GM19468 (cell line): ENCODE results near the gene GPR155.
"Not testable (repeated sequence)": the region's sequence is repeated elsewhere in the genome, so short reads cannot be mapped to it uniquely, and the experiment has no call there.

ENCODE experiments used
- ATAC-seq: cut with Tn5 transposase; IDR thresholded peaks from one replicate; pipeline ENCODE4 v1.9.1; 2021; ENCODE audit warnings: mild to moderate bottlenecking, moderate library complexity, moderate number of reproducible peaks; ENCODE audit not compliant: unreplicated experiment; ENCODE audit errors: extremely low read depth

Gene GPR155

DNA sequence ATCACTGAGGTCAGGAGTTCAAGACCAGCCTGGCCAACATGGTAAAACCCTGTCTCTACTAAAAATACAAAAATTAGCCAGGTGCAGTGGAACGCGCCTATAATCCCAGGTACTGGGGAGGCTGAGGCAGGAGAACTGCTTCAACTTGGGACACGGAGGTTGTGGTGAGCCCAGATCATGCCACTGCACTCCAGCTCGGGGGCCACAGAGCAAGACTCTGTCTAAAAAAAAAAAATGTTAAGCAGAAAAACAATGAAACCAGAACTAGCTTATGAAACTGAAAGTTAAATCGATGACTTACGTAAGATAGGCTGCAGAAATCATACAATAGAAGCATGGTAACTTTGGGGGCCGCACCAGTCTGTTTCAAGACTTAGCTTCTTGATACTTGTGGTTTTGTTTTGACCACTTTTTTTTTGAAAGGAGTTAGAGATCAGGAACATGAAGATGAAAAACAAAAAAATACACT, 6.2 kb upstream of the GPR155 start:
- ATAC-seq = peak; percentile 87

GRCh38 chr2:174491947-174492346, 5.1 kb upstream of the GPR155 start:
- no peak for ATAC-seq

- no peak for ATAC-seq
Observed at GRCh38 chr2:174490051-174490450, 3.2 kb upstream of the GPR155 start.

DNA sequence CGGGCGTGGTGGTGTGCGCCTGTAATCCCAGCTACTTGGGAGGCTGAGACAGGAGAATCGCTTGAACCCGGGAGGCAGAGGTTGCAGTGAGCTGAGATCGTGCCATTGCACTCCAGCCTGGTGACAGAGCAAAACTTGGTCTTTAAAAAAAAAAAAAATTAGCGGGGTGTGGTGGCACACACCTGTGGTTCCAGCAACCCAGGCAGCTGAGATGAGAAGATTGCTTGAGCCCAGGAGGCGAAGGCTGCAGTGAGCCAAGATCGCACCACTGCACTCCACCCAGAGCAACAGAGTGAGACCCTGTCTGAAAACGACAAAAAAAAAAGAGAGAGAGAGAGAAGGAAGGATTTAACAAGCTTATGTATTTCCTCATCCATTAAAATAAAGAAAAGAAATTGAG, 2.7 kb upstream of the GPR155 start:
- ATAC-seq = not testable (repeated sequence)

DNA sequence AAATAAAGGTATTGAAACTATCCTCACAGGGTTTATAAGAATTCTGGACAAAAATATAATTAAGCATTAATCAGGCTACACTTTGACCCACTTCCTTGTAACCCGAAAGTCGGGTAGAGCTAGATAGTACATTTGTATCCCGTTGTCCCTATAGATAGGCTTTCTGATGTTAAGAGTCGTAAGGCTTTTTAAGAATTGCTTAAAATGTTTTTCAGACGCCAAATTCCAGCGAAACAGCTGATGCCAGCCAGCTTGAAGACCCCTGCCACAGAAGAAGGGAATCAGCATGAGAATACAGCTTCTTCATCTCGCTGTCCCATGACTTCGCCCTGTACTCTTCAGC, 962 bp upstream of the GPR155 start:
- no peak for ATAC-seq

DNA sequence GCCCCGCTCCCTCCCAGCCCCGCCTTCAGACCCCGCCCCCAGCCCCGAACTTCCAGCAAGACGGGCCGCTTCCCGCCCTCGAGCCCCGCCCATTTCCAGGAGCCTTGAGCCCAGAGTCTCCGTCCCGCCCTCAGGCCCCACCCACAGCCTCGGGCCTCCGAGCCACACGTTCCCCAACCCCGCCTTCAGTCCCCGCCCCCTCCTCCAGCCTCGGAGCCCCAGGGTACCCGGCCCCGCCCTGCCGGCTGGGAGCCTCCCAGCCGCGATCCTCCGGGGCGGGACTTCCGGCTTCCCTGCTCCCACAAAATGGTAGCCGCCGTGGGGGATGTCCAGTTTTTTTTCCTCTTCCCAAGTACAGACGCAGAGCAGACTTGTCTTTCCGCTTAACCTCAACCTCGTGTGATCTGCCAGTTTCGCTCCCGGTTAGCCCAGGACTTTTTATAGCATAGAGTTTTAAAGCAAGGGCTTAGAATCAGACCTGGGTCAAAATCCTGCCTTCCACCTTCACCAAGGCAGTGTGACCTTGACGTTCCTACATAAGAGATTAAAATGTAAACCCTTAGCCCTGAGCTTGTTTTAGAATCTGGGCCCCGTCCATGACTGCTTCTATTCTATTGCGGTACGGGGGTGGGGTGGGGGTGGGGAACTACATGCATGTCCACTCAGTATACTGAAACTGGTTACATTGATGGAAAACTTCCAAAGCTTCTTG, 435 bp upstream of the GPR155 start:
- peak; percentile 34 for ATAC-seq

DNA sequence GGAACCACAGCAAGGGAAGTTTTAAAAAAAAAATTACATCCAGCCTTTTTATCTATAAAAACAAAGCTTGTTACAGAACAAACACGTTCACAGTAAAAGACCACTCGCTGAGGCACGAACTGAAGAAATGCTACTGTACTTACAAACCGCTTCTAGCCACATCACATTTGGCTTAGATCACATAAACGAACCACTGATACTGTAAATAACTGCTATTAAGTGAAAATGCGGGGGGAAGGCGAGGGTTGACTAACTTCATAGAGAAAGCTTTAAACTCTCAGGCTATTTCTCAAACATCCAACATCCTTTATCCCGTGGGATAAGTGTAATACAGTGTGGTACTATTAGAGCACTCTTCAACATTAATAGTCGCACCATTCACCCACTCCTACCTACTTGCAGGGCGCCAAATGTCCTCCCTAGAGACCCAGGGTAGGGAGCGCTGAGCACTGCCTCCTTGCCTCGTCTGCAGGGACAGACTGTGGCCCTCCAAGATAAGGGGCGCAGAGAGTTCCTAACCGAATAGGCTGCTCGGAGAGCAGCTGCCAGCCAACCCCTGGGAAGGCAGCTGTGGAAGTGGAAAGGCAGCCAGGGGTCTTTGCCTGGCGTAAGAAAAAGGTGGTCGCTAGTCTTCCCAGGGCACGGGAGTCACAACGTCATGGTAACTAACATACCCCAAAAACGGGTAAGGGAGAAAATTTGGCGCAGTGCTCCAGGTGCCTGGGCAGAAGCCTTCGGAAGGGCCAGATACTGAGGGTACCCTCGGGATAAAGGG, 854 bp downstream of the GPR155 start:
- peak; percentile 13 for ATAC-seq

GRCh38 chr2:174485045-174485444, 1.8 kb downstream of the GPR155 start:
- ATAC-seq = not testable (repeated sequence)

- no peak for ATAC-seq
Observed at GRCh38 chr2:174484573-174484972, 2.3 kb downstream of the GPR155 start.

DNA sequence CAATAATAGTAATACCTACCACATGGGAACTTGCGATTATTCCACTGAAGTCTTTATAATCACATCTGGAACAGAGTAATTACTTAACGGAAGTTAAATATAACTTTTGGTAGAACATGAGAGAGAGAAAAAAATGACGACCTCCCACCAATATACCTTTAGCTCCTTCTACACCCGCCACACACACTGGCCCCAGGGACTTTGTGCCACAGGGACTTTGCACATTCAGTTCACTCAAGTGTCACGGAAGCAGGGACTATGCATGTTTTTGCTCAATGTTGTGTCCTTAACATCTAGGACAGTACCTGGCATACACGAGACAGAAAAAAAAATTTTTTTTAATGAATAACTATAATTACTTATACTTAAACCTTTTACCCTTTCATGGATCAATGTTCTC, 4.0 kb downstream of the GPR155 start:
- no peak for ATAC-seq

DNA sequence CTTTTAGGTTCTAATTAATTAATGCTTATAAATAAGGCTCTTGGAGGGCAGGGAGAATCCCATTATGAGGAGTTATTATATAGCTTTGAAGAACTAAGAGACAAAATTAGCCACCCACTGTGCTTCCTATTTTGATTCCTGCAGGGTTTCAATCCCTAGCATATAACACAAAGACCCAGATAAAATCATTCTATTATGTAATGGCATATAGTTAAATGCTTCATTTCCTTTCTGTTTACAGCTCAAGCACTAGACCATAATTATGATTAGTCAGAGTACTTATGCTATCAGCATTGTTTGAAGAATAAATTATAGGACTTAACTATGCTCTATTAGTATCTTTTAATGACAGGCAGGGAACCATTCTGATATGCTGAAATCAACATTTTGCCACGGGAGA, 9.1 kb downstream of the GPR155 start:
- ATAC-seq = no peak

- ATAC-seq = no peak
Observed at GRCh38 chr2:174473796-174474195, 13.0 kb downstream of the GPR155 start.

DNA sequence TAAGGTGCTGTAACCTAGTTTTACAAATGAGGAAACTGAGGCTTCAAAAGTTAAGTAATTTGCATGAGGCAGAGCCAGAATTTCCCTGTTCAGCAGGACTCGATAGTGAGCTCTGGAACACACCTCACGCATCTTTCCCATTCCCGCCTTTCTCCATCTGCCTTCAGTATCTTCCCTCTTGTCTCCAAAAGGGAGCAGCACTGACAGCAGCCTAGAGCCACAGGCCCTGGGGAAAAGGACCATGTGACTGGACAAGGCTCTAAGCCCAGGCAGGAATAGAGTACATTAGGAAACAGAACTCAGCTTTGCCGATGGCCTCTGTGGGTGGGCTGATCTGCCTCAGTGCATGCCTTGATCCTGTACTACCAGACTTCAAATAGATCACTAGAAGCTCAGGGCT, 21.5 kb downstream of the GPR155 start:
- no peak for ATAC-seq

GRCh38 chr2:174461221-174461620, 25.6 kb downstream of the GPR155 start:
- ATAC-seq = no peak

GRCh38 chr2:174454566-174454965, 32.3 kb downstream of the GPR155 start:
- no peak for ATAC-seq

GRCh38 chr2:174450021-174450816, 36.6 kb downstream of the GPR155 start:
- no peak for ATAC-seq

GRCh38 chr2:174449033-174449432, 37.8 kb downstream of the GPR155 start:
- no peak for ATAC-seq

DNA sequence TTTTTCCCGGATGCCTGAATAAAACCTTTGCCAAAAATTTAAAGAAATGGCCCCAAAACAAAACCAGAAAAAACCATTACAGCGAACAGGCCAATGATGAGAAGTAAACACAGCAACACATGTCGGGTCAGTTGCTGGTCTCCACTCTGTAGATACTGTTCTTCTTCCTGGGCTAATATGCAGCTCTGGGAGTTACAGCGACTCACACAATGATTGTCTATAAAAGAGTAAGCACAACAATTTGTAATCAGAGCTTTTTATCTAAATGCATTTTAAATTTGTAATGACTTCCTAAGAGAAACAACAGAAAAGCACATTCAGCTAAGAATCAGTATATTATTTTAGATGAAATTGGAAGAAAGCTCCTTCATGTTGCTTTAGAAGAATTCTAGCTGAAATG, 40.3 kb downstream of the GPR155 start:
- ATAC-seq = no peak

- no peak for ATAC-seq
Observed at GRCh38 chr2:174445248-174445647, 41.6 kb downstream of the GPR155 start.

- no peak for ATAC-seq
Observed at GRCh38 chr2:174444761-174445160, 42.1 kb downstream of the GPR155 start.
